HCT116 (cell line): ENCODE measurements around the gene PLCB2. TPM values are rescaled to one million over a fixed set of nuclear protein-coding genes. Genes with fewer than 3 reads are reported as not detected.

Source experiments
- ATAC-seq: fragments of 200-7000 bp; cut with Tn5 transposase; 2 replicates; pipeline ENCODE4 v1.9.1; 2020; ENCODE audit warnings: mild to moderate bottlenecking, moderate library complexity
- BruUV-seq: library from RNA; stranded (reverse); fragments of 400-500 nt; replicated peaks from 2 replicates; lab custom pipeline; 2021; lab: Mats Ljungman, UMichigan
- CTCF ChIA-PET: fragments of 300-600 bp; sonication (Branson Sonifier 250); formaldehyde crosslinking; loops from one replicate; lab custom pipeline; 2021; ENCODE audit warnings: antibody characterized with exemption; lab: Charles Lee
- POLR2A ChIA-PET: fragments of 300-600, 350-600 bp; sonication (Branson Sonifier 250); formaldehyde crosslinking; loops from one replicate; lab custom pipeline; 2021; ENCODE audit warnings: antibody characterized with exemption; lab: Charles Lee
- RAD21 ChIA-PET, 2 experiments: fragments of 300-600 bp; sonication (Branson Sonifier 250); formaldehyde crosslinking; loops; one replicate each; lab custom pipeline; 2023; ENCODE audit warnings: low total read pairs in 2 of 2; ENCODE audit not compliant: uncharacterized antibody in 2 of 2, unreplicated experiment in 2 of 2, low non-redundant PET in 1 of 2; lab: Charles Lee
- DNase-seq: peaks from one replicate; pipeline ENCODE4 v3.0.0-alpha.2; 2010; ENCODE audit warnings: low read depth, low spot score
- H2AFZ ChIP-seq: fragments of 200-600 bp; shearing (Covaris generic), sonication (generic); 2 replicates; pipeline ENCODE4 v1.6.1; 2017; ENCODE audit warnings: low read depth, mixed run types, mixed read lengths, antibody characterized with exemption, low read length; ENCODE audit not compliant: poor library complexity, severe bottlenecking
- H3K27ac ChIP-seq: 2 replicates; pipeline ENCODE4 v1.5.1; 2012; ENCODE audit warnings: low read depth, low read length
- H3K27me3 ChIP-seq: fragments of 200-600 bp; sonication (generic); 2 replicates; pipeline ENCODE4 v1.6.1; 2016; ENCODE audit warnings: mixed run types, low read length, mixed read lengths; ENCODE audit not compliant: insufficient read depth
- H3K36me3 ChIP-seq, 2 experiments: fragments of 200-500 bp in 1 of 2; fragments of 200-600 bp in 1 of 2; sonication (Bioruptor generic) in 1 of 2; sonication (generic) in 1 of 2; 2 replicates each; pipeline versions ENCODE4 v1.5.1 to v1.6.1; 2014 to 2016; ENCODE audit warnings: low read length in 2 of 2, inconsistent platforms in 1 of 2, mixed read lengths in 1 of 2, mixed run types in 1 of 2; ENCODE audit not compliant: insufficient read depth in 2 of 2, control insufficient read depth in 1 of 2
- H3K4me1 ChIP-seq, 2 experiments: fragments of 200-600 bp in 1 of 2; sonication (generic) in 1 of 2; 2 replicates each; pipeline versions ENCODE4 v1.5.1 to v1.6.1; 2012 to 2017; ENCODE audit warnings: low read length in 2 of 2, inconsistent platforms in 1 of 2, mild to moderate bottlenecking in 1 of 2, mixed read lengths in 1 of 2, mixed run types in 1 of 2, moderate library complexity in 1 of 2; ENCODE audit not compliant: insufficient read depth in 2 of 2, control insufficient read depth in 1 of 2
- H3K4me2 ChIP-seq: fragments of 200-600 bp; sonication (generic); 2 replicates; pipeline ENCODE4 v1.6.1; 2017; ENCODE audit warnings: mixed run types, low read length, mixed read lengths
- H3K4me3 ChIP-seq, 2 experiments: fragments of 200-600 bp in 1 of 2; sonication (generic) in 1 of 2; replicated peaks in 1 of 2; 2 replicates each; pipeline ENCODE4 v1.5.1; 2011 to 2016; ENCODE audit warnings: low read length in 2 of 2, control low read depth in 1 of 2, low read depth in 1 of 2, mild to moderate bottlenecking in 1 of 2, mixed read lengths in 1 of 2, mixed run types in 1 of 2
- H3K79me2 ChIP-seq: fragments of 200-600 bp; sonication (generic); 2 replicates; pipeline ENCODE4 v1.6.1; 2017; ENCODE audit warnings: mild to moderate bottlenecking, mixed run types, low read length, moderate library complexity, mixed read lengths; ENCODE audit not compliant: insufficient read depth
- H3K9ac ChIP-seq: fragments of 200-600 bp; sonication (generic); 2 replicates; pipeline ENCODE4 v1.6.1; 2016; ENCODE audit warnings: low read length, mixed read lengths
- H3K9me2 ChIP-seq: fragments of 200-600 bp; sonication (generic), shearing (Covaris generic); 2 replicates; pipeline ENCODE4 v1.6.1; 2017; ENCODE audit warnings: mixed run types, mild to moderate bottlenecking, moderate library complexity; ENCODE audit not compliant: insufficient read depth
- H3K9me3 ChIP-seq, 2 experiments: fragments of 200-500 bp in 1 of 2; fragments of 200-600 bp in 1 of 2; sonication (Bioruptor generic) in 1 of 2; sonication (generic) in 1 of 2; 2 replicates each; pipeline ENCODE4 v1.6.1; 2014 to 2017; ENCODE audit warnings: low read length in 2 of 2, mixed read lengths in 2 of 2, inconsistent platforms in 1 of 2, low read depth in 1 of 2, mild to moderate bottlenecking in 1 of 2, mixed run types in 1 of 2, moderate library complexity in 1 of 2; ENCODE audit not compliant: control insufficient read depth in 1 of 2, insufficient read depth in 1 of 2
- H4K20me1 ChIP-seq: fragments of 200-600 bp; sonication (generic), shearing (Covaris generic); 2 replicates; pipeline ENCODE4 v1.6.1; 2017; ENCODE audit warnings: mixed run types, mild to moderate bottlenecking, moderate library complexity; ENCODE audit not compliant: insufficient read depth
- EGR1 ChIP-seq: IDR thresholded peaks from 2 replicates; pipeline ENCODE4 v1.6.1; 2012; ENCODE audit warnings: low read depth
- EZH2phosphoT487 ChIP-seq: fragments of 200-600 bp; IDR thresholded peaks from 2 replicates; pipeline ENCODE4 v1.6.1; 2018; ENCODE audit warnings: antibody characterized with exemption, borderline replicate concordance
- POLR2AphosphoS5 ChIP-seq: IDR thresholded peaks from 2 replicates; pipeline ENCODE4 v1.6.1; 2011; ENCODE audit warnings: mild to moderate bottlenecking, low read depth, low read length, moderate library complexity
- RAD21 ChIP-seq: IDR thresholded peaks from 2 replicates; pipeline ENCODE4 v1.6.1; 2012; ENCODE audit warnings: low read depth, mild to moderate bottlenecking
- TCF7L2 ChIP-seq: IDR thresholded peaks from 2 replicates; pipeline ENCODE4 v1.7.0; 2011; ENCODE audit warnings: borderline replicate concordance, inconsistent platforms; ENCODE audit not compliant: insufficient read depth, insufficient read length; ENCODE audit errors: extremely low read depth
- YY1 ChIP-seq: IDR thresholded peaks from 2 replicates; pipeline ENCODE4 v1.6.1; 2011; ENCODE audit warnings: low read length, low read depth, moderate library complexity, mild to moderate bottlenecking; ENCODE audit not compliant: insufficient replicate concordance; ENCODE audit errors: extremely low read depth
- intact Hi-C: fragments of 100-400 bp; cut with micrococcal nuclease; formaldehyde crosslinking; loops from 2 replicates; pipeline ENCODE4 v1.10.0; 2022
- total RNA-seq: library from RNA; stranded (reverse); gene quantifications from one replicate; pipeline ENCODE4 v1.2.1, GENCODE V29; 2021; ENCODE audit not compliant: unreplicated experiment
- TF ChIP-seq, protein P1 (sequence below), 3 experiments: fragments of 200-600 bp in 1 of 3; sonication (generic) in 1 of 3; IDR thresholded peaks in 2 of 3; conservative IDR thresholded peaks in 1 of 3; 2 replicates each; pipeline ENCODE4 v1.5.1; 2012 to 2017; ENCODE audit warnings: low read depth in 2 of 3, low read length in 2 of 3, antibody characterized with exemption in 1 of 3, borderline replicate concordance in 1 of 3, control low read depth in 1 of 3, mild to moderate bottlenecking in 1 of 3, mixed read lengths in 1 of 3, mixed run types in 1 of 3, moderate library complexity in 1 of 3; ENCODE audit not compliant: insufficient read depth in 1 of 3
- TF ChIP-seq, protein P2 (sequence below): IDR thresholded peaks from 2 replicates; pipeline ENCODE4 v1.6.1; 2012
- TF ChIP-seq, protein P3 (sequence below): IDR thresholded peaks from 2 replicates; pipeline ENCODE4 v1.6.1; 2012; ENCODE audit warnings: low read depth
- TF ChIP-seq, protein P4 (sequence below): IDR thresholded peaks from 2 replicates; pipeline ENCODE4 v1.6.1; 2011; ENCODE audit warnings: mild to moderate bottlenecking, low read length, moderate library complexity; ENCODE audit not compliant: insufficient replicate concordance; ENCODE audit errors: extremely low read depth

Gene PLCB2
- total RNA-seq, 1 experiment from 2014 or later, result 2.8 TPM

DNA sequence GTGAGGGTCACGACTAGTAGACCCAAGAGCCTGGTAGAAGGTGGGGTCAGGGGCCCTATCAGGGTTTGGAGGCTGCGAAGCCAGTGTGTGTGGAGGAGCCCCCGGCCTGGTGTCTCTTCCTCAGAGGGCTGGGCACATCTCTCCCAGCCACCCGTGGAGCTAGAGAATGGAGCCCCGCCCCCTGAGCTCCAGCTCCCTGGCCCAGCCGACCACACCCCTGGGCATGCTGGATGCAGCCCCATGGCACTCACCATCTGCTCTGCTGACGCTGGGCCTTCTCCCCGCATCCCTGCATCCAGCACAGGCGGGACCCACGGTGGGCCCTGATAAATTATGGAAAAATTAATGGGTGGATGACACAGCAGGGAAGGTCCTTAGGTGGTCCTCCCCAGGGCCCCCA is 42.4 kb downstream of the PLCB2 start (continued):
- TF ChIP-seq, protein P1, sequence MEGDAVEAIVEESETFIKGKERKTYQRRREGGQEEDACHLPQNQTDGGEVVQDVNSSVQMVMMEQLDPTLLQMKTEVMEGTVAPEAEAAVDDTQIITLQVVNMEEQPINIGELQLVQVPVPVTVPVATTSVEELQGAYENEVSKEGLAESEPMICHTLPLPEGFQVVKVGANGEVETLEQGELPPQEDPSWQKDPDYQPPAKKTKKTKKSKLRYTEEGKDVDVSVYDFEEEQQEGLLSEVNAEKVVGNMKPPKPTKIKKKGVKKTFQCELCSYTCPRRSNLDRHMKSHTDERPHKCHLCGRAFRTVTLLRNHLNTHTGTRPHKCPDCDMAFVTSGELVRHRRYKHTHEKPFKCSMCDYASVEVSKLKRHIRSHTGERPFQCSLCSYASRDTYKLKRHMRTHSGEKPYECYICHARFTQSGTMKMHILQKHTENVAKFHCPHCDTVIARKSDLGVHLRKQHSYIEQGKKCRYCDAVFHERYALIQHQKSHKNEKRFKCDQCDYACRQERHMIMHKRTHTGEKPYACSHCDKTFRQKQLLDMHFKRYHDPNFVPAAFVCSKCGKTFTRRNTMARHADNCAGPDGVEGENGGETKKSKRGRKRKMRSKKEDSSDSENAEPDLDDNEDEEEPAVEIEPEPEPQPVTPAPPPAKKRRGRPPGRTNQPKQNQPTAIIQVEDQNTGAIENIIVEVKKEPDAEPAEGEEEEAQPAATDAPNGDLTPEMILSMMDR (IDR thresholded peaks at IDR 0.05 in 2 of 3, conservative IDR thresholded peaks at IDR 0.05 in 1 of 3; ENCODE audit: borderline replicate concordance in 1 of 3, insufficient read depth in 1 of 3, low read depth in 2 of 3, low read length in 2 of 3), result no peak
- no peak for TF ChIP-seq YY1
- TF ChIP-seq POLR2AphosphoS5, result no peak
- TF ChIP-seq EZH2phosphoT487, result no peak
- TF ChIP-seq EGR1, result no peak

DNA sequence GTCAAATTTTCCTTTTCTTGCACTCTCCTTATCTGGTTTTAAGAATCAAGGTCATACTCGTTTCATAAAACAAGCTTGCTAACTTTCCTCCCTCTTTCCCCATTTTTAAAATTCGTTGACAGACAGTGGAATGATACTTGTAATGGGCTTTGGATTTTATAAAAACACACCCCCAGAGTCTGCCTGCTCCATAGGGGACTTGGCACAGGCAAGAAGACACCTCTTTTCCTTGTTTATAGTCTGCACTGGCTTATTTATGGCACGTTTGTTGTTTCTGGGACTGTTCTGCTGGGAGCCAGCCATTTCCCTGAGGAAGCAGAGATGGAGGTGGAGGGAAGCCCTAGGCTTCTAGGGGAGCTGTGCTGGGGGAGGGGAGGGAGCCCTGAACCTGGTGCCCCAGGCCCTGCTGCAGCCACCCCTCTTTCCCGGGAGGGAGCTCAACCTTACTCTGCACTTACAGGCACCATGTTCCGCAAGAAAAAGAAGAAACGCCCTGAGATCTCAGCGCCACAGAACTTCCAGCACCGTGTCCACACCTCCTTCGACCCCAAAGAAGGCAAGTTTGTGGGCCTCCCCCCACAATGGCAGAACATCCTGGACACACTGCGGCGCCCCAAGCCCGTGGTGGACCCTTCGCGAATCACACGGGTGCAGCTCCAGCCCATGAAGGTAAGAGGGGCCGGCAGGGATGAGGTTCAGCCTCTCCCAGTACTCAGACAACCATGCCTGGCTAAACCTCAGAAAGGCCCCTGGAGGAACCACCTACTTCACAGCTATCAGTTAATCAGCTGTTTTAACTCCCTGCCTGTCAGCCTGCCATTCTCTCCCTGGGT is 43.2 kb downstream of the PLCB2 start:
- ChIA-PET RAD21 (no interaction called here), POLR2A (no interaction called here), CTCF (interaction anchor here (1.0 to 2.3 kb wide), 2 partner anchors 10 to 45 kb away, joined by 3 to 8 read pairs; no protein-coding TSS in a partner anchor)
- H3K36me3 ChIP-seq, result peaks cover 0 to 3% of the 10 kb centered on the region in 2 experiments; a peak in 1 of 4 replicates
- H3K27me3 ChIP-seq, result no peaks in the 10 kb centered on the region
- no peak for DNase-seq
- no peak overlapping the region for H3K4me2 ChIP-seq
- H3K4me3 ChIP-seq, result no peak overlapping the region
- no peak overlapping the region for H2AFZ ChIP-seq
- no TSS peak for BruUV-seq
- no peaks in the 10 kb centered on the region for H4K20me1 ChIP-seq
- no peaks in the 10 kb centered on the region for H3K9me3 ChIP-seq
- ATAC-seq, result no peak
- H3K4me1 ChIP-seq, result peaks cover 17 to 28% of the 10 kb centered on the region in 2 experiments
- intact Hi-C loops, result no loop called here
- H3K9ac ChIP-seq, result no peak overlapping the region
- no peaks in the 10 kb centered on the region for H3K9me2 ChIP-seq
- H3K79me2 ChIP-seq, result no peaks in the 10 kb centered on the region
- H3K27ac ChIP-seq, result no peak overlapping the region
- TF ChIP-seq EZH2phosphoT487, result no peak
- TF ChIP-seq, protein P2, sequence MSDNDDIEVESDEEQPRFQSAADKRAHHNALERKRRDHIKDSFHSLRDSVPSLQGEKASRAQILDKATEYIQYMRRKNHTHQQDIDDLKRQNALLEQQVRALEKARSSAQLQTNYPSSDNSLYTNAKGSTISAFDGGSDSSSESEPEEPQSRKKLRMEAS, result no peak
- TF ChIP-seq EGR1, result no peak
- TF ChIP-seq, protein P3, sequence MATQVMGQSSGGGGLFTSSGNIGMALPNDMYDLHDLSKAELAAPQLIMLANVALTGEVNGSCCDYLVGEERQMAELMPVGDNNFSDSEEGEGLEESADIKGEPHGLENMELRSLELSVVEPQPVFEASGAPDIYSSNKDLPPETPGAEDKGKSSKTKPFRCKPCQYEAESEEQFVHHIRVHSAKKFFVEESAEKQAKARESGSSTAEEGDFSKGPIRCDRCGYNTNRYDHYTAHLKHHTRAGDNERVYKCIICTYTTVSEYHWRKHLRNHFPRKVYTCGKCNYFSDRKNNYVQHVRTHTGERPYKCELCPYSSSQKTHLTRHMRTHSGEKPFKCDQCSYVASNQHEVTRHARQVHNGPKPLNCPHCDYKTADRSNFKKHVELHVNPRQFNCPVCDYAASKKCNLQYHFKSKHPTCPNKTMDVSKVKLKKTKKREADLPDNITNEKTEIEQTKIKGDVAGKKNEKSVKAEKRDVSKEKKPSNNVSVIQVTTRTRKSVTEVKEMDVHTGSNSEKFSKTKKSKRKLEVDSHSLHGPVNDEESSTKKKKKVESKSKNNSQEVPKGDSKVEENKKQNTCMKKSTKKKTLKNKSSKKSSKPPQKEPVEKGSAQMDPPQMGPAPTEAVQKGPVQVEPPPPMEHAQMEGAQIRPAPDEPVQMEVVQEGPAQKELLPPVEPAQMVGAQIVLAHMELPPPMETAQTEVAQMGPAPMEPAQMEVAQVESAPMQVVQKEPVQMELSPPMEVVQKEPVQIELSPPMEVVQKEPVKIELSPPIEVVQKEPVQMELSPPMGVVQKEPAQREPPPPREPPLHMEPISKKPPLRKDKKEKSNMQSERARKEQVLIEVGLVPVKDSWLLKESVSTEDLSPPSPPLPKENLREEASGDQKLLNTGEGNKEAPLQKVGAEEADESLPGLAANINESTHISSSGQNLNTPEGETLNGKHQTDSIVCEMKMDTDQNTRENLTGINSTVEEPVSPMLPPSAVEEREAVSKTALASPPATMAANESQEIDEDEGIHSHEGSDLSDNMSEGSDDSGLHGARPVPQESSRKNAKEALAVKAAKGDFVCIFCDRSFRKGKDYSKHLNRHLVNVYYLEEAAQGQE, result no peak
- TF ChIP-seq, protein P4, sequence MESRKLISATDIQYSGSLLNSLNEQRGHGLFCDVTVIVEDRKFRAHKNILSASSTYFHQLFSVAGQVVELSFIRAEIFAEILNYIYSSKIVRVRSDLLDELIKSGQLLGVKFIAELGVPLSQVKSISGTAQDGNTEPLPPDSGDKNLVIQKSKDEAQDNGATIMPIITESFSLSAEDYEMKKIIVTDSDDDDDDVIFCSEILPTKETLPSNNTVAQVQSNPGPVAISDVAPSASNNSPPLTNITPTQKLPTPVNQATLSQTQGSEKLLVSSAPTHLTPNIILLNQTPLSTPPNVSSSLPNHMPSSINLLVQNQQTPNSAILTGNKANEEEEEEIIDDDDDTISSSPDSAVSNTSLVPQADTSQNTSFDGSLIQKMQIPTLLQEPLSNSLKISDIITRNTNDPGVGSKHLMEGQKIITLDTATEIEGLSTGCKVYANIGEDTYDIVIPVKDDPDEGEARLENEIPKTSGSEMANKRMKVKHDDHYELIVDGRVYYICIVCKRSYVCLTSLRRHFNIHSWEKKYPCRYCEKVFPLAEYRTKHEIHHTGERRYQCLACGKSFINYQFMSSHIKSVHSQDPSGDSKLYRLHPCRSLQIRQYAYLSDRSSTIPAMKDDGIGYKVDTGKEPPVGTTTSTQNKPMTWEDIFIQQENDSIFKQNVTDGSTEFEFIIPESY, result no peak
- TF ChIP-seq TCF7L2, result no peak
- no peak for TF ChIP-seq RAD21
- TF ChIP-seq, protein P1 (IDR thresholded peaks at IDR 0.05 in 2 of 3, conservative IDR thresholded peaks at IDR 0.05 in 1 of 3; ENCODE audit: borderline replicate concordance in 1 of 3, insufficient read depth in 1 of 3, low read depth in 2 of 3, low read length in 2 of 3), result no peak
